CD8-positive, alpha-beta memory T cell (primary cell): ENCODE results near the gene MEDAG. TPM values are rescaled to one million over a fixed set of nuclear protein-coding genes. Genes with fewer than 3 reads are reported as not detected.

Experiments used
- CTCF ChIA-PET: fragments of 350-600 bp; sonication (Branson Sonifier 250); formaldehyde crosslinking; loops from one replicate; lab custom pipeline; 2021; ENCODE audit warnings: antibody characterized with exemption; lab: Charles Lee
- POLR2A ChIA-PET: fragments of 350-600 bp; sonication (Branson Sonifier 250); formaldehyde crosslinking; loops from one replicate; lab custom pipeline; 2021; ENCODE audit warnings: antibody characterized with exemption; lab: Charles Lee
- DNase-seq, 5 donors: peaks; one replicate each; pipeline versions ENCODE4 v3.0.0 to v3.0.0-alpha.2; 2020 to 2022; ENCODE audit warnings: mixed read lengths in 1 of 5
- H3K27ac ChIP-seq: one replicate; pipeline ENCODE4 v1.7.0; 2013; ENCODE audit warnings: low read depth, mild to moderate bottlenecking, low read length, moderate library complexity
- H3K27me3 ChIP-seq: 2 replicates; pipeline ENCODE4 v1.7.0; 2013; ENCODE audit warnings: low read length, mild to moderate bottlenecking; ENCODE audit not compliant: insufficient read depth, poor library complexity, severe bottlenecking
- H3K36me3 ChIP-seq: 2 replicates; pipeline ENCODE4 v1.7.0; 2013; ENCODE audit warnings: mild to moderate bottlenecking, low read length, moderate library complexity; ENCODE audit not compliant: insufficient read depth
- H3K4me1 ChIP-seq: 2 replicates; pipeline ENCODE4 v1.7.0; 2013; ENCODE audit warnings: mild to moderate bottlenecking, low read length, moderate library complexity; ENCODE audit not compliant: insufficient read depth
- H3K4me3 ChIP-seq: 2 replicates; pipeline ENCODE4 v1.7.0; 2013; ENCODE audit warnings: mild to moderate bottlenecking, low read length
- H3K9me3 ChIP-seq: 2 replicates; pipeline ENCODE4 v1.7.0; 2013; ENCODE audit warnings: mild to moderate bottlenecking, low read length
- H3K27ac Mint-ChIP-seq, 8 donors: one replicate each; pipeline ENCODE4 v1.8.0; 2020 to 2021; ENCODE audit warnings: mixed read lengths in 8 of 8, mild to moderate bottlenecking in 6 of 8, inconsistent platforms in 3 of 8, moderate library complexity in 3 of 8
- H3K27me3 Mint-ChIP-seq, 2 donors: one replicate each; pipeline ENCODE4 v1.8.0; 2020 to 2021; ENCODE audit warnings: mixed read lengths in 2 of 2, mild to moderate bottlenecking in 1 of 2, moderate library complexity in 1 of 2
- H3K36me3 Mint-ChIP-seq, 3 donors: one replicate each; pipeline ENCODE4 v1.8.0; 2020 to 2021; ENCODE audit warnings: mixed read lengths in 3 of 3, inconsistent platforms in 1 of 3, mild to moderate bottlenecking in 1 of 3
- H3K4me1 Mint-ChIP-seq, 3 donors: one replicate each; pipeline ENCODE4 v1.8.0; 2020 to 2021; ENCODE audit warnings: mixed read lengths in 3 of 3, inconsistent platforms in 1 of 3, mild to moderate bottlenecking in 1 of 3
- H3K4me3 Mint-ChIP-seq, 7 donors: one replicate each; pipeline ENCODE4 v1.8.0; 2020 to 2021; ENCODE audit warnings: mixed read lengths in 7 of 7, mild to moderate bottlenecking in 6 of 7, moderate library complexity in 4 of 7, inconsistent platforms in 2 of 7
- H3K9me3 Mint-ChIP-seq, 5 donors: one replicate each; pipeline ENCODE4 v1.8.0; 2020 to 2022; ENCODE audit warnings: mixed read lengths in 5 of 5, mild to moderate bottlenecking in 3 of 5, moderate library complexity in 2 of 5, inconsistent platforms in 1 of 5
- polyA plus RNA-seq: library from polyadenylated mRNA; unstranded; fragments of 300-500 nt; fragmentation: Illumina TruSeq; gene quantifications from one replicate; pipeline ENCODE4 v1.2.3, GENCODE V29; 2021
- total RNA-seq, 2 experiments: library from RNA; stranded (reverse); gene quantifications; one replicate each; pipeline ENCODE4 v1.2.3, GENCODE V29; 2021

The MEDAG gene
- total and polyA plus RNA-seq, 3 experiments from 2014 or later = not detected

- POLR2A ChIA-PET = no interaction called here
- Mint-ChIP-seq H3K36me3 (peaks cover 0 to 8% (median 0%) of the 10 kb centered on the region in 3 donors), H3K27ac (no peak overlapping the region), H3K4me3 (no peak overlapping the region), H3K4me1 (peaks cover 8 to 18% (median 13%) of the 10 kb centered on the region in 3 donors), H3K9me3 (no peaks in the 10 kb centered on the region), H3K27me3 (peaks cover 41 to 71% of the 10 kb centered on the region in 2 donors)
- Histone ChIP-seq H3K36me3 (no peaks in the 10 kb centered on the region), H3K9me3 (no peaks in the 10 kb centered on the region), H3K27me3 (peaks cover 17% of the 10 kb centered on the region), H3K4me1 (no peaks in the 10 kb centered on the region), H3K27ac (no peak overlapping the region), H3K4me3 (no peak overlapping the region)
- no peak for DNase-seq
- CTCF ChIA-PET = no interaction called here
Measured at GRCh38 chr13:30904043-30904442, 2.0 kb upstream of the MEDAG start.

- Histone ChIP-seq H3K36me3 (no peaks in the 10 kb centered on the region), H3K27ac (no peak overlapping the region), H3K9me3 (no peaks in the 10 kb centered on the region), H3K27me3 (peaks cover 17% of the 10 kb centered on the region), H3K4me1 (no peaks in the 10 kb centered on the region), H3K4me3 (no peak overlapping the region)
- H3K27ac Mint-ChIP-seq = no peak overlapping the region
- H3K4me3 Mint-ChIP-seq = no peak overlapping the region
- no peak for DNase-seq
- CTCF ChIA-PET = no interaction called here
- H3K36me3 Mint-ChIP-seq = peaks cover 0 to 8% (median 0%) of the 10 kb centered on the region in 3 donors
- H3K4me1 Mint-ChIP-seq = peaks cover 5 to 22% (median 10%) of the 10 kb centered on the region in 3 donors
- H3K27me3 Mint-ChIP-seq = peaks cover 42 to 71% of the 10 kb centered on the region in 2 donors
- H3K9me3 Mint-ChIP-seq = no peaks in the 10 kb centered on the region
- POLR2A ChIA-PET = no interaction called here
Measured at GRCh38 chr13:30906411-30907051, 460 bp downstream of the MEDAG start.

DNA sequence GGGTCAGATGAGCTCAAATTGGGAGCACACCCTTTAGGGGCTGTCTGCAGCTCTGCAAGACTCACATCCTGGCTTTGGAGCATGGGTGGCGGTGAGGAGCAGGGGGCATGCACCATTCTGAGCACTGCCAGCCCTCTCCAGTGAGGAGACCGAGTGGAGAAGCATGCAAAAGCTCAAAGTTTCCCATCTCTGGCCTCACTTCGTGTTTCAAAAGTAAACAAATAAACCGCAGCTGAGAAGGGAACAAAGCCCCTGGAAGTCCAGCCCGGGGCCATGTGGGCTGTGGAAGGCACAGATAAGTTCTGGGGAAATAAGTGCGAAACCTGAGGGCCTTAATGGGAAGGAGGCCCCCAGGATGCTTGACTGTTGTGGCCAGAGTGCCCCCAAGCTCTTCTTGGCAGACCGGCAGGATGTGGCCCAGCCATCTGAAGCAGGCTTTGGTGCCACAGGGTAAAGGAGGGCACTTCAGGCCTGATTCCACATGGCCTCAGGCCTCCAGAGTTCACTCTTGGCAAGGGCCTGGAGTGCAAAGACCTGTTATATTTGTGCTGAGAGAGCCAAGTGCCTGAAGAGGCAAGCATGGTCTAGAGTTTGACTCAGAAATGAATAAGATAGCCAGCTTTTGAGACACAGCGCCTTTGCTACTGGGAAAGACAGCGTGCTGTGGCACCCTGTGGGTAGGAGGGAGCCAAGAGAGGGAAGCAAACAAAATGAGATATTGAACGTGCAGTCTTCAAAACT is 1.2 kb downstream of the MEDAG start:
- H3K4me1 Mint-ChIP-seq = peaks cover 5 to 22% (median 10%) of the 10 kb centered on the region in 3 donors
- POLR2A ChIA-PET = no interaction called here
- Histone ChIP-seq H3K27ac (no peak overlapping the region), H3K9me3 (no peaks in the 10 kb centered on the region), H3K4me1 (no peaks in the 10 kb centered on the region), H3K36me3 (no peaks in the 10 kb centered on the region), H3K4me3 (no peak overlapping the region), H3K27me3 (peaks cover 17% of the 10 kb centered on the region)
- no peaks in the 10 kb centered on the region for H3K9me3 Mint-ChIP-seq
- peak overlapping the region in 1 of 7 donors; percentile 13 for H3K4me3 Mint-ChIP-seq
- H3K27me3 Mint-ChIP-seq = peaks cover 44 to 75% of the 10 kb centered on the region in 2 donors
- peaks cover 0 to 8% (median 0%) of the 10 kb centered on the region in 3 donors for H3K36me3 Mint-ChIP-seq
- no peak for DNase-seq
- CTCF ChIA-PET = no interaction called here
- no peak overlapping the region for H3K27ac Mint-ChIP-seq

- Histone ChIP-seq H3K36me3 (no peaks in the 10 kb centered on the region), H3K27me3 (peaks cover 17% of the 10 kb centered on the region), H3K4me3 (no peak overlapping the region), H3K4me1 (no peaks in the 10 kb centered on the region), H3K27ac (no peak overlapping the region), H3K9me3 (no peaks in the 10 kb centered on the region)
- H3K4me3 Mint-ChIP-seq = no peak overlapping the region
- H3K9me3 Mint-ChIP-seq = no peaks in the 10 kb centered on the region
- no peak overlapping the region for H3K27ac Mint-ChIP-seq
- H3K36me3 Mint-ChIP-seq = peaks cover 0 to 8% (median 0%) of the 10 kb centered on the region in 3 donors
- no peak for DNase-seq
- ChIA-PET POLR2A (no interaction called here), CTCF (no interaction called here)
- peaks cover 41 to 67% of the 10 kb centered on the region in 2 donors for H3K27me3 Mint-ChIP-seq
- peaks cover 5 to 22% (median 10%) of the 10 kb centered on the region in 3 donors for H3K4me1 Mint-ChIP-seq
Measured at GRCh38 chr13:30908416-30908980, 2.4 kb downstream of the MEDAG start.

- H3K27me3 Mint-ChIP-seq = peaks cover 26 to 63% of the 10 kb centered on the region in 2 donors
- H3K4me1 Mint-ChIP-seq = peaks cover 5 to 15% (median 6%) of the 10 kb centered on the region in 3 donors
- H3K36me3 Mint-ChIP-seq = peaks cover 0 to 3% (median 0%) of the 10 kb centered on the region in 3 donors
Measured at GRCh38 chr13:30910676-30911075, 4.6 kb downstream of the MEDAG start.

GRCh38 chr13:30915691-30916541 is 9.8 kb downstream of the MEDAG start:
- no peak overlapping the region for H3K4me3 Mint-ChIP-seq
- H3K27me3 Mint-ChIP-seq = peaks cover 14 to 44% of the 10 kb centered on the region in 2 donors
- Histone ChIP-seq H3K36me3 (no peaks in the 10 kb centered on the region), H3K27ac (no peak overlapping the region), H3K27me3 (peaks cover 5% of the 10 kb centered on the region), H3K9me3 (no peaks in the 10 kb centered on the region), H3K4me1 (no peaks in the 10 kb centered on the region), H3K4me3 (no peak overlapping the region)
- no peak overlapping the region for H3K27ac Mint-ChIP-seq
- DNase-seq = no peak
- ChIA-PET POLR2A (no interaction called here), CTCF (no interaction called here)
- no peaks in the 10 kb centered on the region for H3K4me1 Mint-ChIP-seq
- no peaks in the 10 kb centered on the region for H3K36me3 Mint-ChIP-seq
- no peaks in the 10 kb centered on the region for H3K9me3 Mint-ChIP-seq

More at GRCh38 chr13:30910676-30911075, 4.6 kb downstream of the MEDAG start:
- no peak for DNase-seq
- POLR2A ChIA-PET = no interaction called here
- no peak overlapping the region for H3K27ac Mint-ChIP-seq
- CTCF ChIA-PET = no interaction called here
- Histone ChIP-seq H3K4me1 (no peaks in the 10 kb centered on the region), H3K36me3 (no peaks in the 10 kb centered on the region), H3K4me3 (no peak overlapping the region), H3K27ac (no peak overlapping the region), H3K9me3 (no peaks in the 10 kb centered on the region), H3K27me3 (peaks cover 6% of the 10 kb centered on the region)
- no peaks in the 10 kb centered on the region for H3K9me3 Mint-ChIP-seq
- no peak overlapping the region for H3K4me3 Mint-ChIP-seq

GRCh38 chr13:30916991-30917390 is 10.9 kb downstream of the MEDAG start:
- no peak overlapping the region for H3K4me3 ChIP-seq
- Mint-ChIP-seq H3K36me3 (no peaks in the 10 kb centered on the region), H3K27me3 (peaks cover 8 to 37% of the 10 kb centered on the region in 2 donors), H3K4me3 (no peak overlapping the region), H3K27ac (no peak overlapping the region), H3K4me1 (no peaks in the 10 kb centered on the region), H3K9me3 (no peaks in the 10 kb centered on the region)
- H3K36me3 ChIP-seq = no peaks in the 10 kb centered on the region
- POLR2A ChIA-PET = no interaction called here
- H3K27me3 ChIP-seq = peaks cover 5% of the 10 kb centered on the region
- no peaks in the 10 kb centered on the region for H3K4me1 ChIP-seq
- CTCF ChIA-PET = no interaction called here
- no peak for DNase-seq
- no peak overlapping the region for H3K27ac ChIP-seq
- H3K9me3 ChIP-seq = no peaks in the 10 kb centered on the region
